GM12865 (cell line): ENCODE data around the gene VKORC1.

Experiments
- DNase-seq: peaks from one replicate; pipeline ENCODE4 v3.0.0; 2010; ENCODE audit warnings: low read depth
- H3K4me3 ChIP-seq: 2 replicates; pipeline ENCODE4 v1.5.1; 2011; ENCODE audit warnings: mild to moderate bottlenecking, low read depth, low read length, control low read depth
- TF ChIP-seq, protein P1 (sequence below): IDR thresholded peaks from 2 replicates; pipeline ENCODE4 v1.5.1; 2011; ENCODE audit warnings: low read length, control low read depth, low read depth, inconsistent platforms; ENCODE audit not compliant: insufficient read depth; ENCODE audit errors: missing control alignments

Gene VKORC1

DNA sequence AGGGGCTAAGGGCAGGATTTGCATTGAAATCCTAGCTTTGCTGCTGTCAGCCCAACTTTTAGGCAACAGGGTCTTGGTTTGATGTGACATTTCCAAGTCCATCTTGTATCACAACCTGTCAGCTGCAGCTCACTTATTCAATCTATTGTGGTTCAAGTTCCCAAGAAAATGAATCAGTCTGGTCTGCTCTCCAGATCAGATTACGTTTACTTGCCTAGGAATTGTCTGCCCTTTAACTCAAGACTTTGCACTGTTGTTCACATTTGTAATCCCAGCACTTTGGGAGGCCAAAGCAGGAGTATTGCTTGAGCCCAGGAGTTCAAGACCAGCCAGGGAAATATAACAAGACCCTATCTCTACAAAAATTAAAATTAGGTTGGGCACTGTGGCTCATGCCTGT lies 51.2 kb downstream of the VKORC1 start:
- no peak overlapping the region for H3K4me3 ChIP-seq
- TF ChIP-seq, protein P1, sequence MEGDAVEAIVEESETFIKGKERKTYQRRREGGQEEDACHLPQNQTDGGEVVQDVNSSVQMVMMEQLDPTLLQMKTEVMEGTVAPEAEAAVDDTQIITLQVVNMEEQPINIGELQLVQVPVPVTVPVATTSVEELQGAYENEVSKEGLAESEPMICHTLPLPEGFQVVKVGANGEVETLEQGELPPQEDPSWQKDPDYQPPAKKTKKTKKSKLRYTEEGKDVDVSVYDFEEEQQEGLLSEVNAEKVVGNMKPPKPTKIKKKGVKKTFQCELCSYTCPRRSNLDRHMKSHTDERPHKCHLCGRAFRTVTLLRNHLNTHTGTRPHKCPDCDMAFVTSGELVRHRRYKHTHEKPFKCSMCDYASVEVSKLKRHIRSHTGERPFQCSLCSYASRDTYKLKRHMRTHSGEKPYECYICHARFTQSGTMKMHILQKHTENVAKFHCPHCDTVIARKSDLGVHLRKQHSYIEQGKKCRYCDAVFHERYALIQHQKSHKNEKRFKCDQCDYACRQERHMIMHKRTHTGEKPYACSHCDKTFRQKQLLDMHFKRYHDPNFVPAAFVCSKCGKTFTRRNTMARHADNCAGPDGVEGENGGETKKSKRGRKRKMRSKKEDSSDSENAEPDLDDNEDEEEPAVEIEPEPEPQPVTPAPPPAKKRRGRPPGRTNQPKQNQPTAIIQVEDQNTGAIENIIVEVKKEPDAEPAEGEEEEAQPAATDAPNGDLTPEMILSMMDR: no peak
- no peak for DNase-seq

DNA sequence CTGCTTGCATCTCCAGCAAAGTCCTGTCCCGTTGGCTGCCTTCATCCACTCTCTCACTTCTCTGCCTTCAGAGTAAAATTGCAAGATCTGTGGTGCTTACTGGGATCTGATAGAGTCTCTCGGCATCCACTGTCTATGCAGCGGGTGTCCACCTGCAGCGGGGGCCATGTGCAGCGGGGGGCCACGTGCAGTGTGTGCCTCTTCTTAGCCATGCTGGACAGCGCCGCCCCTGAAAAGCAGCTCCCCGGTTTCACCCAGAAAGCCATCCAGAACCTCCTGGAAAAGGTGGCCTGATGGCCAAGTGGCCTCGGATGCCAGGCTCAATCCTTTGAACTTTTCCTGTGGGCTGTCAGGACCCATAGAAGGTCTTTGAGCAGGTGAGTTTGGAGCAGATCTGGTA lies 51.7 kb downstream of the VKORC1 start:
- DNase-seq: no peak
- H3K4me3 ChIP-seq: no peak overlapping the region
- TF ChIP-seq, protein P1: no peak
